ENCODE measurements around the gene AP5S1. TPM values are rescaled to one million over a fixed set of nuclear protein-coding genes. Genes with fewer than 3 reads are reported as not detected.

Gene AP5S1
- total and polyA plus RNA-seq, 2 of the 4 experiments (the other 2 are of a cell fraction): 10.1 to 11.7 TPM

DNA sequence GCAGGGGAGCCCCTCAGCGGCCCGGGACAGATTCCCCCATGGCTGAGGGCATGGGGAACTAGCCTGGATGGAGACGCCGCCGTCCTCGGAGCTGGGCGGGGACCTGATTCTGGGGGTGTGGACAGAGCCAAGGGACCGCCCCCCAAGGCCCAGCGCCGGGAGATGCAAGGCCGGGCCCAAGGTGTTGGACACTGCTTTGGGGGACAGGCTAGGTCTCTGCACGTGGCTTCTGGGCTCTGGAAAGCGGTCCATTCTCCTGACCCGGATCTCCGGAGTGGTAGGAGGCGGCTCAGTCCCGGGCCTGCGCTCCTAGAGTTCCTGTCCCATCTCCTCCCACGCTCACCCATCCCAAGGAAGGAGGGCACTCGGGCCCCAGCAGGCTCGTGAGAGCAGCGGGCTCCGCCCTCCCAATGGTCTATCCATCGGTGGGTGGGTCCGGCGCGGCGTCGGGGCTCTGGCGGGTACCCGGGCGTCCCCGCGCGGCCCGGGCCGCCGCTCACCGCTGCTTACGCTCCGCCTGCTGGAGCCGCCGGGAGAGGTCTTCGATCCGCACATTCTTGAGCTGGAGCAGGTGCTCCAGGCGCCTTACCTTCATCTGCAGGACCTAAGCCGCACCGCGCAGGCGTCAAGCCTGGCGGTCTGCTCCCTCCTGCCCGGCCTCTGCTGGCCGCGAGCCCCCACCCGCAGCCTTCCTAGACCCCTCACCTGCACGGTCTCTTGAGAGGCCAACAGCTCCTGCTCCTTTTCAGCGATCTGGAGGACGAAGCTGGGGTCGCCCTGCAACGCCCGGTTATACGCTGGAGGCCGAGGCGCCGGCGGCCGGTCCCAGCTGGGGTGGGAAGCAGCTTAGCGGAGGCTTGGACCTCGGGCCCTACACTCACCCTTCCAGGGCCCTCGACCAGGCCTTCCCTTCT is 42.4 kb upstream of the AP5S1 start:
- H3K4me1 ChIP-seq (ENCODE audit: control insufficient read depth, insufficient read depth, low read length): peaks cover 4% of the 10 kb centered on the region; the same call in 1 of the 2 replicates
- H3K4ac ChIP-seq (ENCODE audit: low read depth, low read length): peak overlapping the region; percentile 72
- no peak for DNase-seq
- peaks cover 9% of the 10 kb centered on the region; the same call in 1 of the 2 replicates for H3K27me3 ChIP-seq (ENCODE audit: control insufficient read depth, insufficient read depth, low read length)
- no peak overlapping the region for H3K56ac ChIP-seq (ENCODE audit: extremely low read depth, insufficient read depth, low read length)
- peaks cover 18% of the 10 kb centered on the region for H4K20me1 ChIP-seq (ENCODE audit: insufficient read depth, low read length)
- ChIA-PET POLR2A (ENCODE audit: unreplicated experiment) (interaction anchor here (1.0 kb wide), 1 partner anchor 10 kb away, joined by 4 read pairs; the partner anchor contains the start of gene ADISSP), CTCF (interaction anchor here (1.2 kb wide), 1 partner anchor 9 kb away, joined by 4 read pairs; the partner anchor contains the start of gene CENPB)
- H3K9me3 ChIP-seq (ENCODE audit: control insufficient read depth, insufficient read depth, low read length): no peaks in the 10 kb centered on the region
- peak overlapping the region; percentile 42 to 79; a peak in 2 of 4 replicates for H4K8ac ChIP-seq (ENCODE audit: low read depth in 2 of 2, low read length in 2 of 2)
- peak; percentile 79 for ATAC-seq (ENCODE audit: low read depth)
- H2AK9ac ChIP-seq (replicated peaks; ENCODE audit: low read depth, low read length, poor library complexity): peak overlapping the region; percentile 93
- no TSS peak for BruUV-seq (replicated peaks)
- no peak overlapping the region for H3K23ac ChIP-seq (ENCODE audit: low read depth, low read length)
- H2AFZ ChIP-seq (replicated peaks; ENCODE audit: low read length, poor library complexity): peak overlapping the region; percentile 99
- 6% methylated on average over 40 of the region's 70 CpGs; no CpG with 5 or more reads in 1 of the 2 experiments for WGBS, 2 experiments (ENCODE audit: extremely low coverage in 2 of 2, insufficient read length in 1 of 2)
- peak overlapping the region; percentile 55 for H2BK120ac ChIP-seq (ENCODE audit: low read depth, low read length)
- dilution Hi-C loops (cut with HindIII; ENCODE audit: low sequenced_read_pairs, unreplicated experiment): no loop called here
- no peak overlapping the region for H2BK20ac ChIP-seq (ENCODE audit: low read depth, low read length)
- peak overlapping the region; percentile 60 for H3K9ac ChIP-seq (ENCODE audit: low read depth, low read length)
- H3K79me1 ChIP-seq (ENCODE audit: low read depth in 1 of 2, low read length in 2 of 2): peaks cover 2 to 12% of the 10 kb centered on the region in 2 experiments; a peak in 2 of 4 replicates
- H4K5ac ChIP-seq (ENCODE audit: low read depth, low read length): peak overlapping the region; percentile 64
- H3K18ac ChIP-seq (ENCODE audit: low read depth, low read length): no peak overlapping the region
- TF ChIP-seq SMC3 (IDR thresholded peaks at IDR 0.05; ENCODE audit: low read depth, low read length) (no peak), RFX5 (IDR thresholded peaks at IDR 0.05; ENCODE audit: low read depth, low read length) (no peak), MAZ (IDR thresholded peaks at IDR 0.05; ENCODE audit: borderline replicate concordance, low read depth, low read length) (no peak), NFE2L2 (IDR thresholded peaks at IDR 0.05; ENCODE audit: low read depth, low read length) (no peak), POLR2A (IDR thresholded peaks at IDR 0.05; ENCODE audit: low read depth, low read length) (no peak), RCOR1 (IDR thresholded peaks at IDR 0.05; ENCODE audit: insufficient replicate concordance, low read length) (no peak), FOS (IDR thresholded peaks at IDR 0.05; ENCODE audit: low read depth, low read length) (no peak), CEBPB (IDR thresholded peaks at IDR 0.05; ENCODE audit: low read depth, low read length) (no peak)
- TF ChIP-seq, protein P1, sequence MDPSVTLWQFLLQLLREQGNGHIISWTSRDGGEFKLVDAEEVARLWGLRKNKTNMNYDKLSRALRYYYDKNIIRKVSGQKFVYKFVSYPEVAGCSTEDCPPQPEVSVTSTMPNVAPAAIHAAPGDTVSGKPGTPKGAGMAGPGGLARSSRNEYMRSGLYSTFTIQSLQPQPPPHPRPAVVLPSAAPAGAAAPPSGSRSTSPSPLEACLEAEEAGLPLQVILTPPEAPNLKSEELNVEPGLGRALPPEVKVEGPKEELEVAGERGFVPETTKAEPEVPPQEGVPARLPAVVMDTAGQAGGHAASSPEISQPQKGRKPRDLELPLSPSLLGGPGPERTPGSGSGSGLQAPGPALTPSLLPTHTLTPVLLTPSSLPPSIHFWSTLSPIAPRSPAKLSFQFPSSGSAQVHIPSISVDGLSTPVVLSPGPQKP (IDR thresholded peaks at IDR 0.05; ENCODE audit: borderline replicate concordance, low read depth, low read length): no peak
- peak overlapping the region; percentile 39 for H3K4me3 ChIP-seq (ENCODE audit: insufficient read depth, low read depth, low read length)
- intact Hi-C loops (cut with micrococcal nuclease): no loop called here
- H3K36me3 ChIP-seq (ENCODE audit: control insufficient read depth, insufficient read depth, low read length): 0 out of 2 replicates have a peak, but pooled peaks cover 2% of the 10 kb centered on the region
- peak overlapping the region; percentile 69; the same call in 1 of the 2 replicates for H3K14ac ChIP-seq (replicated peaks; ENCODE audit: low read depth, low read length)
- H3K27ac ChIP-seq (ENCODE audit: insufficient read depth, low read length): no peak overlapping the region
- H3K9me1 ChIP-seq (ENCODE audit: insufficient read depth, low read length): peaks cover 7% of the 10 kb centered on the region; the same call in 1 of the 2 replicates
- no peak overlapping the region for H2AK5ac ChIP-seq (ENCODE audit: low read depth, low read length)
- no peak overlapping the region for H2BK5ac ChIP-seq (ENCODE audit: low read depth, low read length, poor library complexity, severe bottlenecking)
- H4K91ac ChIP-seq (ENCODE audit: insufficient read depth, low read depth, low read length): peak overlapping the region; percentile 16; the same call in 1 of the 2 replicates
- H3K4me2 ChIP-seq (ENCODE audit: low read depth, low read length): peak overlapping the region; percentile 85
- in situ Hi-C loops (cut with MboI; ENCODE audit: low sequenced_read_pairs): no loop called here
- no peak overlapping the region; the same call in 2 of the 3 replicates for H2BK15ac ChIP-seq (ENCODE audit: low read depth, low read length)

Data from IMR-90 (cell line).